ENCODE measurements around the gene TSHZ3.

The TSHZ3 gene

GRCh38 chr19:31326329-31327028, 22.8 kb downstream of the TSHZ3 start:
- H3K27ac ChIP-seq = no peak overlapping the region
- TF ChIP-seq CTCF (conservative IDR thresholded peaks at IDR 0.05) = no peak

- H3K27ac ChIP-seq = no peak overlapping the region
- no peak for TF ChIP-seq CTCF (conservative IDR thresholded peaks at IDR 0.05)
Observed at GRCh38 chr19:31325342-31325741, 23.9 kb downstream of the TSHZ3 start.

GRCh38 chr19:31319465-31319864, 29.8 kb downstream of the TSHZ3 start:
- H3K27ac ChIP-seq = no peak overlapping the region
- no peak for TF ChIP-seq CTCF (conservative IDR thresholded peaks at IDR 0.05)

- H3K27ac ChIP-seq = no peak overlapping the region
- no peak for TF ChIP-seq CTCF (conservative IDR thresholded peaks at IDR 0.05)
Observed at GRCh38 chr19:31318790-31319425, 30.3 kb downstream of the TSHZ3 start.

GRCh38 chr19:31317570-31317969, 31.7 kb downstream of the TSHZ3 start:
- TF ChIP-seq CTCF (conservative IDR thresholded peaks at IDR 0.05) = no peak
- no peak overlapping the region for H3K27ac ChIP-seq

- no peak overlapping the region for H3K27ac ChIP-seq
- no peak for TF ChIP-seq CTCF (conservative IDR thresholded peaks at IDR 0.05)
Observed at GRCh38 chr19:31317093-31317492, 32.1 kb downstream of the TSHZ3 start.

GRCh38 chr19:31316201-31316951, 32.9 kb downstream of the TSHZ3 start:
- no peak for TF ChIP-seq CTCF (conservative IDR thresholded peaks at IDR 0.05)
- no peak overlapping the region; the same call in 1 of the 2 replicates for H3K27ac ChIP-seq
